Gastrocnemius medialis (tissue), 4 donors: ENCODE data around the gene PFDN2. TPM values are rescaled to one million over a fixed set of nuclear protein-coding genes. Genes with fewer than 3 reads are reported as not detected.
A peak's percentile ranks its signal among the peaks of the same experiment; 100 is the strongest.

Experiments
- ATAC-seq, 2 donors: fragments of 150-250 bp; one replicate each; pipeline ENCODE4 v1.9.1; 2016
- DNase-seq, 2 donors: peaks; one replicate each; pipeline ENCODE4 v3.0.0-alpha.2; 2019
- H3K27ac ChIP-seq, 4 donors: fragments of 200-600 bp; sonication (generic); 1 replicate in 1 of 4; 2 replicates in 3 of 4; pipeline ENCODE4 v1.5.1; 2016 to 2018; ENCODE audit warnings: mild to moderate bottlenecking in 2 of 4, moderate library complexity in 1 of 4
- H3K27me3 ChIP-seq, 3 donors: fragments of 200-600 bp; sonication (generic) in 2 of 3; 1 replicate in 1 of 3; 2 replicates in 2 of 3; pipeline versions ENCODE4 v1.5.1 to v1.6.0; 2016 to 2019; ENCODE audit warnings: mild to moderate bottlenecking in 1 of 3, moderate library complexity in 1 of 3
- H3K36me3 ChIP-seq, 2 donors: fragments of 200-600 bp; sonication (generic) in 1 of 2; one replicate each; pipeline ENCODE4 v1.5.1; 2017 to 2018
- H3K4me1 ChIP-seq, 2 donors: fragments of 200-600 bp; sonication (generic) in 1 of 2; one replicate each; pipeline ENCODE4 v1.5.1; 2016 to 2017; ENCODE audit warnings: mild to moderate bottlenecking in 2 of 2
- H3K4me3 ChIP-seq, 4 donors: fragments of 200-600 bp; sonication (generic) in 3 of 4; 1 replicate in 1 of 4; 2 replicates in 3 of 4; pipeline ENCODE4 v1.5.1; 2016 to 2019; ENCODE audit warnings: mild to moderate bottlenecking in 2 of 4
- H3K9me3 ChIP-seq, 3 donors: fragments of 200-600 bp; sonication (generic) in 2 of 3; 1 replicate in 1 of 3; 2 replicates in 2 of 3; pipeline ENCODE4 v1.5.1; 2016 to 2019
- CTCF ChIP-seq, 5 experiments: fragments of 450-650 bp in 3 of 5; fragments of 200-600 bp in 2 of 5; sonication (generic) in 2 of 5; IDR thresholded peaks in 4 of 5; conservative IDR thresholded peaks in 1 of 5; 1 replicate in 4 of 5; 2 replicates in 1 of 5; pipeline ENCODE4 v1.5.1; 2016 to 2019; ENCODE audit warnings: antibody characterized with exemption in 5 of 5, mild to moderate bottlenecking in 3 of 5, moderate library complexity in 3 of 5
- POLR2A ChIP-seq, 2 donors: fragments of 450-650 bp; IDR thresholded peaks; one replicate each; pipeline ENCODE4 v1.6.1; 2017; ENCODE audit warnings: antibody characterized with exemption in 2 of 2, mild to moderate bottlenecking in 2 of 2, moderate library complexity in 2 of 2
- in situ Hi-C, 4 donors: fragments of 200-750 bp; cut with MboI; loops; one replicate each; pipeline versions ENCODE4 v1.15.0 to v1.8.0; 2017; ENCODE audit warnings: low sequenced_read_pairs in 4 of 4
- intact Hi-C: fragments of 100-400 bp; cut with DNase I; formaldehyde crosslinking; loops from one replicate; pipeline ENCODE4 v1.15.1; 2023; ENCODE audit warnings: low total_unique reads
- total RNA-seq, 4 donors: library from RNA; depleted of rRNA; stranded (reverse); fragments of >200 nt; gene quantifications; one replicate each; pipeline versions ENCODE4 v1.1.0 to v1.2.3, GENCODE V29; 2016

PFDN2 gene
- total RNA-seq, 4 donors from 2014 or later = 62.4 to 106 (median 74.1) TPM

DNA sequence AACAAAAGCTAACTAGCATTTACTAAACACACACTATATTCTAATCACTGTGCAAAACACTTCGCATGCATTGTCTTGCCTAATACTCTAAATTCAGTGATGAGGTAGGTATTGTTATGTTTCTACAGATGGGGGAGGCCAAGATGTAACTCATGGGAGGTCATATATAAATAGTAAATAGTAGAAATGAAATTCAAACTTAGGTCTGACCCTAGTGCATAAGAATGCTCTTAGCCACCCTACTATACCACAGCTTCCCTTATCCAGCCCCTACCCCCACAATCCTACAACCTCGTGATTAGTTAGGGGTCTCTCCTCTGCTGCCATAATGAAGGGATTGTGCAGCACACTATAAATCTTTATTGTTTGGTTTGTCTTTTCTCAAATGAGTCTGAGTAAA is 3.3 kb downstream of the PFDN2 start:
- Histone ChIP-seq H3K9me3 (no peaks in the 10 kb centered on the region), H3K4me3 (no peak overlapping the region), H3K27me3 (no peaks in the 10 kb centered on the region), H3K27ac (peak overlapping the region in 3 of 4 donors; percentile 90 to 100 (median 99)), H3K4me1 (peaks cover 53 to 57% of the 10 kb centered on the region in 2 donors), H3K36me3 (no peaks in the 10 kb centered on the region)
- DNase-seq (no peak), ATAC-seq (no peak)
- in situ Hi-C loops (no loop called here), intact Hi-C loops (no loop called here)
- TF ChIP-seq CTCF (IDR thresholded peaks at IDR 0.05 in 4 of 5, conservative IDR thresholded peaks at IDR 0.05 in 1 of 5) (no peak), POLR2A (IDR thresholded peaks at IDR 0.05) (no peak)

DNA sequence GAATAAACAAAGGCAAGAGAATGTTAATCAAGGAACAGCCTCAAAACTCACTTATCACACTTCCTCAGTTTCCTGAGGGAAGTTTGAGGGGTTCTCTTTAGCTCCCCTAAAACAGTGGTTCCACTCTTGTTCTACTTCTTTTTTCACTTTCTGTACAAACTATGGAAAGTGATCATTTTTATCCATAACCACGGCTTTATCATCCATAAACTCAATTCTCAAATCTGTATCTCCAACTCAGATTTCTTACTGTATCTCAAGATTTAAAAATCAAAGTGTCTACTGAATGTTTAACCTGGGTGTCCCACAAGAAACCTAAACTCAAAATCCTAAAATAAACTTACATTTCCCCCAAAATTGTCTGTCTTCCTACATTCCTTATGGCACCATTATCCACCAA is 3.9 kb downstream of the PFDN2 start:
- no peak overlapping the region for H3K4me3 ChIP-seq
- no peak overlapping the region for H3K27ac ChIP-seq
- no peak for DNase-seq
- in situ Hi-C loops = no loop called here
- peaks cover 47 to 51% of the 10 kb centered on the region in 2 donors for H3K4me1 ChIP-seq
- intact Hi-C loops = no loop called here
- no peaks in the 10 kb centered on the region for H3K27me3 ChIP-seq
- H3K9me3 ChIP-seq = no peaks in the 10 kb centered on the region
- no peaks in the 10 kb centered on the region for H3K36me3 ChIP-seq
- TF ChIP-seq POLR2A (IDR thresholded peaks at IDR 0.05) = no peak
- no peak for TF ChIP-seq CTCF (IDR thresholded peaks at IDR 0.05 in 4 of 5, conservative IDR thresholded peaks at IDR 0.05 in 1 of 5)
- ATAC-seq = no peak

DNA sequence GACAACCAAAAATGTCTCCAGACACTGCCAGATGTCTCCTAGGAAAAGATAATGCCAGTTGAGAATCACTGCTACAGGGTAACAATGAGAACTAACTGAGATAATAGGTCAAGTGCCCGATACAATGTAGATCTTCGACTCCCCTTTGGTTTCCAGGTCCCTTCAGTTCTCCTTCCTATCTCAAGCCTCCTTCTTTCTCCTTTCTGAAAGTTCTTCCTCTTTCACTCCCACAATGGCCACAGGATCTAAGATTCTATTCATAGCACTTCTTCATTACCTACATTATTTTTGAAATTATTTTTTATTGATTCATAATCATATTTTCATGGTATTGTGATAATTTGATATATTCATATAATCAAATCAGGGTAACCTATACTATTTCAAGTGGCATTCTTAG is 6.3 kb downstream of the PFDN2 start:
- Histone ChIP-seq H3K4me1 (peaks cover 33 to 37% of the 10 kb centered on the region in 2 donors), H3K27ac (no peak overlapping the region)

GRCh38 chr1:161111117-161111516 is 6.7 kb downstream of the PFDN2 start:
- H3K4me3 ChIP-seq = no peak overlapping the region
- intact Hi-C loops = no loop called here

More for the DNA sequence above, 6.3 kb downstream of the PFDN2 start:
- in situ Hi-C loops (no loop called here), intact Hi-C loops (no loop called here)
- no peaks in the 10 kb centered on the region for H3K36me3 ChIP-seq
- DNase-seq (no peak), ATAC-seq (no peak)
- H3K4me3 ChIP-seq = no peak overlapping the region
- no peak for TF ChIP-seq CTCF (IDR thresholded peaks at IDR 0.05 in 4 of 5, conservative IDR thresholded peaks at IDR 0.05 in 1 of 5)
- no peaks in the 10 kb centered on the region for H3K9me3 ChIP-seq
- H3K27me3 ChIP-seq = no peaks in the 10 kb centered on the region

More at GRCh38 chr1:161111117-161111516, 6.7 kb downstream of the PFDN2 start:
- DNase-seq = no peak
- TF ChIP-seq CTCF (IDR thresholded peaks at IDR 0.05 in 4 of 5, conservative IDR thresholded peaks at IDR 0.05 in 1 of 5) = no peak
- no peak for ATAC-seq
- H3K27ac ChIP-seq = no peak overlapping the region
- in situ Hi-C loops = no loop called here
- no peaks in the 10 kb centered on the region for H3K36me3 ChIP-seq
- no peaks in the 10 kb centered on the region for H3K27me3 ChIP-seq
- H3K9me3 ChIP-seq = no peaks in the 10 kb centered on the region
- peaks cover 29 to 33% of the 10 kb centered on the region in 2 donors for H3K4me1 ChIP-seq
